Thoracic aorta (tissue), 2 donors: Measurements from ENCODE around the gene RAB2B. TPM values are rescaled to one million over a fixed set of nuclear protein-coding genes. Genes with fewer than 3 reads are reported as not detected.

ENCODE experiments used
- ATAC-seq: fragments of 150-250 bp; one replicate; pipeline ENCODE4 v1.8.0; 2017; ENCODE audit warnings: low read depth; ENCODE audit not compliant: insufficient number of reproducible peaks, low FRiP score
- DNase-seq: peaks from one replicate; pipeline ENCODE4 v3.0.0-alpha.2; 2020; ENCODE audit warnings: low spot score
- H3K27ac ChIP-seq, 2 donors: fragments of 200-600 bp; sonication (generic); 1 replicate in 1 of 2; 2 replicates in 1 of 2; pipeline ENCODE4 v1.5.1; 2016; ENCODE audit warnings: mild to moderate bottlenecking in 2 of 2, moderate library complexity in 2 of 2
- H3K27me3 ChIP-seq: fragments of 200-600 bp; sonication (generic); replicated peaks from 2 replicates; pipeline ENCODE4 v1.6.0; 2016; ENCODE audit warnings: mild to moderate bottlenecking; ENCODE audit not compliant: insufficient read depth
- H3K36me3 ChIP-seq: fragments of 200-600 bp; sonication (generic); one replicate; pipeline ENCODE4 v1.5.1; 2016
- H3K4me1 ChIP-seq, 2 donors: fragments of 200-600 bp; sonication (generic); 1 replicate in 1 of 2; 2 replicates in 1 of 2; pipeline versions ENCODE4 v1.5.1 to v1.6.0; 2016; ENCODE audit warnings: low read depth in 2 of 2, mild to moderate bottlenecking in 1 of 2; ENCODE audit not compliant: control insufficient read depth in 1 of 2
- H3K4me3 ChIP-seq: fragments of 200-600 bp; sonication (generic); 2 replicates; pipeline ENCODE4 v1.5.1; 2016; ENCODE audit warnings: mild to moderate bottlenecking
- H3K9me3 ChIP-seq: fragments of 200-600 bp; sonication (generic); 2 replicates; pipeline ENCODE4 v1.5.1; 2016
- CTCF ChIP-seq: fragments of 200-600 bp; sonication (generic); IDR thresholded peaks from one replicate; pipeline ENCODE4 v1.5.1; 2019; ENCODE audit warnings: antibody characterized with exemption
- total RNA-seq, 2 donors: library from RNA; depleted of rRNA; stranded (reverse); fragments of >200 nt; gene quantifications; one replicate each; pipeline versions ENCODE4 v1.1.0 to v1.2.3, GENCODE V29; 2016

The RAB2B gene
- total RNA-seq, 2 donors from 2014 or later: 19.2 to 29.3 TPM

GRCh38 chr14:21501568-21501967 is 24.8 kb upstream of the RAB2B start:
- Histone ChIP-seq H3K27ac (no peak overlapping the region), H3K36me3 (peaks cover 27% of the 10 kb centered on the region), H3K4me1 (no peaks in the 10 kb centered on the region), H3K9me3 (no peaks in the 10 kb centered on the region), H3K27me3 (no peaks in the 10 kb centered on the region), H3K4me3 (no peak overlapping the region)
- ATAC-seq: no peak
- DNase-seq: no peak
- TF ChIP-seq CTCF: no peak

GRCh38 chr14:21498540-21499526 is 22.1 kb upstream of the RAB2B start:
- TF ChIP-seq CTCF: peak; percentile 45
- H3K4me1 ChIP-seq: no peaks in the 10 kb centered on the region
- H3K4me3 ChIP-seq: no peak overlapping the region
- H3K27ac ChIP-seq: no peak overlapping the region
- no peaks in the 10 kb centered on the region for H3K27me3 ChIP-seq
- no peaks in the 10 kb centered on the region for H3K9me3 ChIP-seq
- ATAC-seq (no peak), DNase-seq (no peak)
- peaks cover 46% of the 10 kb centered on the region for H3K36me3 ChIP-seq

- H3K4me1 ChIP-seq: no peaks in the 10 kb centered on the region
- peaks cover 45% of the 10 kb centered on the region for H3K36me3 ChIP-seq
- no peak for ATAC-seq
- no peak overlapping the region for H3K4me3 ChIP-seq
- DNase-seq: no peak
- no peaks in the 10 kb centered on the region for H3K27me3 ChIP-seq
- H3K27ac ChIP-seq: no peak overlapping the region
- no peaks in the 10 kb centered on the region for H3K9me3 ChIP-seq
- TF ChIP-seq CTCF: no peak
Observed at GRCh38 chr14:21496453-21496852, 19.7 kb upstream of the RAB2B start.

GRCh38 chr14:21494902-21495762 is 18.4 kb upstream of the RAB2B start:
- ATAC-seq (no peak), DNase-seq (no peak)
- H3K9me3 ChIP-seq: no peaks in the 10 kb centered on the region
- H3K4me3 ChIP-seq: no peak overlapping the region
- H3K4me1 ChIP-seq: no peaks in the 10 kb centered on the region
- no peak overlapping the region for H3K27ac ChIP-seq
- no peaks in the 10 kb centered on the region for H3K27me3 ChIP-seq
- no peak for TF ChIP-seq CTCF
- peaks cover 52% of the 10 kb centered on the region for H3K36me3 ChIP-seq

GRCh38 chr14:21486640-21487087 is 9.9 kb upstream of the RAB2B start:
- H3K4me3 ChIP-seq: no peak overlapping the region
- H3K27me3 ChIP-seq: no peaks in the 10 kb centered on the region
- no peak overlapping the region for H3K27ac ChIP-seq
- no peak for TF ChIP-seq CTCF
- no peaks in the 10 kb centered on the region for H3K9me3 ChIP-seq
- ATAC-seq: no peak
- H3K4me1 ChIP-seq: no peaks in the 10 kb centered on the region
- DNase-seq: no peak
- H3K36me3 ChIP-seq: peaks cover 42% of the 10 kb centered on the region
